GM19035 (cell line): Measurements from ENCODE around the gene ZNF428.
"Not testable (repeated sequence)": the region's sequence is repeated elsewhere in the genome, so short reads cannot be mapped to it uniquely, and the experiment has no call there.

ENCODE experiments used
- ATAC-seq: cut with Tn5 transposase; IDR thresholded peaks from one replicate; pipeline ENCODE4 v1.9.1; 2021; ENCODE audit not compliant: unreplicated experiment

Gene ZNF428, protein sequence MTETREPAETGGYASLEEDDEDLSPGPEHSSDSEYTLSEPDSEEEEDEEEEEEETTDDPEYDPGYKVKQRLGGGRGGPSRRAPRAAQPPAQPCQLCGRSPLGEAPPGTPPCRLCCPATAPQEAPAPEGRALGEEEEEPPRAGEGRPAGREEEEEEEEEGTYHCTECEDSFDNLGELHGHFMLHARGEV

DNA sequence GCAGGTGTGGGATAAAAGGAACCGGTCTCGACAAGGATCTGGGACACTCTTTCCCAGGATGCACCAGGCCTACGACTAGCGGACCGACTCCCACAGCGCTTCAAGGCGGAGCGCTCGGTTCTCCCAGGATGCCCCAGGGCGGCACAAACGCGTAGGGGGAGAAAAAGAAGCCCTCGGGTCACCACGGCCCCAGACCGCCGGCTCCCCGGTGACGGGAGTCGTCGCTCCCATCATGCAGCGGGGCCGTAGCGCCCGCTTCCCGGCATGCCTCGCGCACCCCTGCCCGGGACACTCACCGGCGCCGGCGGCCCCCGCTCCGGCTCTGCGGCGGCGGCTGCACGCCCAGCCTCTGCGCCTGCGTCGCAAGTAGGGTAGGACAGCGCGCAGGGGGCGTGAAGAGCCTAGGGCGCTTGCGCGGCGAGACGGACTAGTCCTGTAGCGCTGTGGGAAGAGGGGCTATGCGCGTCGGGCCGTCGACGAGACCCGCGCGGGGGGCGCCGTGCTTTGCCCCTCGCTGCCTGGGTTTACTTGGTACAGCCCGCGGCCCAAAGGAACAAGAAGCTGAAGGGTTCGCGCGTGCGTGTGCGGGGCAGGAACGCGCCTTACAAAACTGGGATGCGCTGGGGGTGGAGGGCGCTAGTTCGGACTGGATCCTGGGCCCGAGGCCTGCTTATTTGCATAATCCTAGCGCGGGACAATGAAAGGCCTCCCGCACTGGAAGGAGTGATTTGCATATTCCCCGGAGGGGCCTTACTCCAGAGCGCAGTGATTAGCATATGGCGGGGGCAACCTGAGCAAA is at the start of gene ZNF428:
TSS of gene ZNF428 (minus strand) at position 368 of the 799 bp plus-strand sequence. CDS start 5,325 bp downstream, outside the sequence.
- ATAC-seq: peak; percentile 74

DNA sequence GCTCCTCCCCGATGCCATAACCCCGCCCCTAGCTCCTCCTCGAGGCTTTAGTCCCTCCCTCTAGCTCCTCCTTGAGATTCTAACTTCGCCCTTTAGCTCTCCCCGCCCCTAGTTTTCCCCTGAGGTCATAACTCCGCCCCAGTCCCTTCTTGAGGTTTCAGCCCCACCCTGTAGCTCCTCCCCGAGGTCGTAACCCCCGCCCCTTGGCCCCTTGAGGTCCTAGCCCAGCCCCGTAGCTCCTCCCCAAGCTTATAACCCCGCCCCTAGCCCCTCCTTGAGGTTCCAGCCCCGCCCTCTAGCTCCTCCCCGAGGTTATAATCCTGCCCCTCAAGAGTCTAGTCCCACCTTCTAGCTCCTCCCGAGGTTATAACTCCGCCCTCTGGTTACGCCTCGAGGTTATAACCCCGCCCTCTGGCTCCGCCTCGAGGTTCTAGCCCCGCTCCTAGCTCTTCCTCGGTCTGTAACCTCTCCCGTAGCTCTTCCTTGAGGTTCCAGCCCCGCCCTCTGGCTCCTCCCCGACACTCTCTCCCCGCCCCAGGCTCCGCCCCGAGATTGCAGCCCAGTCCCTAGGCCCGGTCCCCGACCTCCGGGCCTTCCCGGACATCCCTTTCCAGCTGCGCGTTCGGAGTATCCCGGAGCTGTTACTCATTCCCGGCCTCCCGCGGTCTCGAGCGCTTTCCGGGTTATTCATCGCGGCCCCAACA is 49.1 kb upstream of the ZNF428 start:
- ATAC-seq: peak; percentile 87

DNA sequence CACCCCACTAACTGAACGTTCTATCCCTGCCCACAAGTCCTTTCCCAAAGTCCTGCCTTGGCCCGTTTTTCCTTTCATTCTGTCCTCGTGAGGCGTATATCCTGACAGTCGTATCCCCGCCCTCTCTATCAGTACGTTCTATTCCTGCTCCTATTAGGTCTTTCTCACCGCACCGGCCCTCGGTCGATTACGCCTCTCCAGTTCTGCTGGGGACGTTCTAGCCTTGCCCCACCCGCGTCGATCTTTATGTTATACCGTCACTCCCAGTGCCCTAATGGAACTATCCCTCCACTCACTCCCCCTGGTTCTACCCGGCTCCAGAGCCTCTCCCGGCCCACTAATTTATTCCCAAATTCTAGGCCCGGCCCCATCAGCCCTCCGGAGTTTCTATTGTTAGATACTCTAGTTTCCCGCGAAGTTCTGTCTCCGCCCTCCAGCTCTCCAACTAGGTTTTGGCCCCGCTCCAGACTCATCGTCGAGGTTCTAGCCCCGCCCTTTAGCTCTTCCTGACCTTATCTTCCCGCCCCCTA is 48.5 kb upstream of the ZNF428 start:
- ATAC-seq: no peak

DNA sequence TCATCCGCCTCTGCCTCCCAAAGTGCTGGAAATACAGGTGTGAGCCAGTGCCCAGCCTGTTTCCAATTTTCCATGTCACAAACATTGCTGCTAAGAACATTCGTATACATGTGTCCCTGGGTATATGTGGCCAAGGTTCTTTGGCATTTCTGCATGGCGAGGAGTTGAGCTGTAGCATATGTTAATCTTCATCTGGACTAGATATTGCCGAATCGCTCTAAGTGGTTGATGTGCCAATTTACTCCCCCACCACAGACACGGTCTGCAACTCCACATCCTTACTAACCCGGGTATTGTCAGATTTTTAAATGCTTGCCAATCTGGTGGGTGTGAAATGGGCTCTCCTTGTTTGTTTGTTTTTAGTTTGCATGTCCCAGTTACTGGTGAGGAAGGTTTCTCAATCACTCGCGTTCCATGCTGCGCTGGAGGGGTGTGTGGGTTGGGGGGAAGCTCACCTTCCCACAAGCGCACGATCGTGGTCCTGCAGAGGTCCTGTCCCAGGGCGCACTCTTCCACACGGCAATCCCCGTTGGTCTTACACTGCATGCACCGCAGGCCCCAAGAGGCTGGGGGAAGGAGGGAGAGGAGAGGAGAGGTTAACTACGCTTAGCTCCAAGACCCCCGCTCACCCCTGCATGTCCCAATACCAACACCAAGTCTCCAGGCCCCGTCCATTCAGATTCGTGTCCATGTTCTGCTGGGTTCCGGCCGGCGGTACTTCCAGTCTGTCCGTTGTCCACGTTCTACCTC is 47.9 kb upstream of the ZNF428 start:
- ATAC-seq: no peak

DNA sequence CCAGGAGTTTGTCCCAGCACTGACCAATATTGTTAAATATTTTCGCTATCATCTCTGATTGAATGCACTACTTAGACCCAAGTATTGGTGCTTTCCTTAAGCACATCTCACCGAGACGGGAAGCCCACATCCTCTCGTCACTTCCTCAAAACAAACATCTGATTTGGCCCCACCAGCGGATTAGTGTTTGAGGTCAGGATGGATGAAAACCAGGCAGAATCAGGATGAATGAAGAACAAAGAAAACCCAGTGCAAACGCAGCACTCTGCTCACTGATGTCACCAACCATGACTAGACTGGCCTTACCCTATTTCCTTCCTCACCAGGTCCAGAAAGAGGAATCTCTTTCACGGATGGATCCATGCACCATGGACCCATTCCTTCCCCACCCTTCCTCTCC is 44.6 kb upstream of the ZNF428 start:
- no peak for ATAC-seq

DNA sequence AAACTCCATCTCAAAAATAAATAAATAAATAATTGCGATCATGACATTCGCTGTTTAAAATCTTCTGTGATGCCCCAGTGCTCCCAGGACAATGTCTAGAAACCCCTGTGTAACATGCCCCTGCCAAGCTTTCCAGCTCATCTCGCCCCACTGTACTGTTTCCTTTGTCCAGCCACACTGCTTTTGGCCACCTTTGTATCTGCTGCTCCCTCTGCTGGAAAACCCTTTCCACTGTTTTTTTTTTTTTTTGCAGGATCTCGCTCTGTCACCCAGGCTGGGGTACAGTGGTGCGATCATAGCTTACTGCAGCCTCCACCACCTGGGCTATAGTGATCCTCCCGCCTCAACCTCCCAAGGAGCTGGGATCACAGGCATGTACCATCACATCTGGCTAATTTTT is 43.1 kb upstream of the ZNF428 start:
- no peak for ATAC-seq

DNA sequence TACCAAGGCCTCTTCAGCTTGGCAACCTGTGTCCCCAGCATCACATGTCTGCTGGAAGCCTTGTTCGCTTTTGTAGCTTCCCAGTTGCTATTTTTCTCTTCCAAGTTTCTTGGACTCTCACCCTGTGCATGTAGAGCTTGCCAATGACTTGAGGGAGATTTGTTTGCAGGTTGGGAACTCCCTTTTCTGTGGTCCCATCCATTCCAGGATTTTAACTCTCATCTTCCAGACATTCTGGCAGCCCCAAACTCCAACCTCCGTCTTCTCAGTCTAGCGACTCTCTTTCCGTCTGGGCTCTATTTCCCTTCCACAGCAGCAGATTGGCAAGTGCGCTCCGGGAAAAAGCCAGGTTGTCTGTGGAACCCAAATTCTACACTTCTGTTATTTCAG is 41.5 kb upstream of the ZNF428 start:
- ATAC-seq: no peak

DNA sequence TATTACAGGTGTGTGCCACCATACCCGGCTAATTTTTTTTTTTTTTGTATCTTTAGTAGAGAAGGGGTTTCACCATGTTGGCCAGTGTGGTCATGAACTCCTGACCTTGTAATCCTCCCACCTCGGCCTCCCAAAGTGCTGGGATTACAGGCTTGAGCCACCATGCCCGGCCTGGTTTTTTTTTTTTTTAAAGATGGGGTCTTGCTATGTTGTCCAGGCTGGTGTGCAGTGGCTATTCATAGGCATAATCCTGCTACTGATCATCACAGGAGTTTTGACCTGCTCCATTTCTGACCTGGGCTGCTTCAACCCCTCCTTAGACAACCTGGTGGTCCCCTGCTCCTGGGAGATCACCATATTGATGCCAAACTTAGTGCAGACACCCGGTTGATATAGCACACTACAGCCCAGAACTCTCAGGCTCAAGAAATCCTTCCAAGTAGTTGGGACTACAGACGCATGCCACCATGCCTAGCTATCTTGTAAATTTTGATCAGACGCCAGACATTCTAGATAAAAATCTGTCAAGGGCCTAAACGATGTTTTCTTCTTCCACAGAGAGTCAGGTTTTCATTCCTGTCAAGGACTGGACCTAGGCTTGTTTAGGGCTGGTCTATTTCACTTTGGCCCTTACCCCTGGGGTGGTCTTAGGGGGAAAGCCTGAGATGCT is 41.0 kb upstream of the ZNF428 start:
- ATAC-seq: no peak

DNA sequence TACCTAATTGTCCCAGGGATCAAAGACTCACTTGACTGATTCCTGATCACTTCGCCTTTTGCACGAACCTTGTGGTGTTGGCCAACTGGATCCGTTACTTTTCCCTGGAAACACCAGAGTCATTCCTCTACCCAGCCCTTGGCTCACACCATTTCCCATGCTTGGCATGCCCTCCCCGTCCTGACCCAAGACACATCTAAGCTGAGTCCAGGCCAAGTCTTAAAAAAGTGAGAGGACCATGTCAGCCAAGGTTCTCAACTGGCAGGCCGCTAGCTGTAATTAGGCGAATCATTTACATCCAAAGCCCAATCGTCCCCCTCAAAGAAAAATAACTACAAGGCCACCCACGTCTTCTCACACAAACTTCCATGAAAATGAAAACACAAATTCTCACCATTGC is 39.1 kb upstream of the ZNF428 start:
- ATAC-seq: no peak

DNA sequence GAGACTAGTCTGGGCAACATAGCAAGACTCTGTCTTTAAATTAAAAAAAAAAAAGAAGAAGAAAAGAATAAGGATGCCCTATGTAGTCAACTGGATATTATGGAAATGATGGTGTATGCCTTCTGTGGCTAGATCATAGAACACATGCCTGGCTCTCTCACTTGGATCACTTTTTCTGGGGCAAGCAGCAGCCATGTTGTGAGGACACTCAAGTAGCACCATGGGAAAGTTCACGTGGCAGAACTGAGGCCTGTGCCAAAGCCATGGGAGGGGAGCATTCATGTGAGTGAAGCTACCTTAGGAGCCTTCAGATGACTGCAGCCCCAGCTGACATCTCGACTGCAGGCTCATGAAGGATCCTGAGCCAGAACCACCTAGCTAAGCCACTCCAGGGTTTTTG is 38.6 kb upstream of the ZNF428 start:
- ATAC-seq: no peak

DNA sequence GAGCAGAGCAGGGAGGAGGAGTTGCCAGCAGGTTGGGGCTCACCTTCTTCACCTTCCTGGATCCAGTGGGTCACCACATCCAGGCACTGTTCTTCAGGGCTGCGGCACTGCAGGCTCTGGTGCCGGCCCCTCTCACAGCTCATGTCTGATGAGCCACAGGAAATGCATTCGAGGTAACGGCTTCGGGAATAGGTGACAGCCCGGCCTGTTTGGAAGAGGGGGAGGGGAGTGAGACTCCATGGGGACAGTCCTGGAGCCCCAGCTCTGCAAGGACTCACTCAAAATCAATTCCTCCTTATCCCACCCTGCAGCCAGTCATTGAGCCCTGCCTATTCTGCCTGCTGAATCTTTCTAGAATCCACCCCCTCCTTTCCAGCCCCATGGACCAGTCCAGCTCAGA is 37.0 kb upstream of the ZNF428 start:
- no peak for ATAC-seq

DNA sequence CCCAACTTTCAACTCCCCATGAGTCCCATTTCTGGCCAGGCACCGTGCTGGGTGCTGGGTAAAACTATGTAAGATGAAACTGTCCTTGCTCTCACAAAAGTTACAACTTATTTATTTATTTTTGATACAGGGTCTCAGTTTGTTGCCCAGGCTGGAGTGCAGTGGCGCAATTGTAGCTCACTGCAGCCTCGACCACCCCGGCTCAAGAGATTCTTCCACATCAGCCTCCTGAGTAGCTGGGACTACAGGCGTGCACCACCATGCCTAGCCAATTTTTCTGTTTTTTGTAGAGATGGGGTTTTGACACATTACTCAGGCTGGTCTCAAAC is 33.1 kb upstream of the ZNF428 start:
- ATAC-seq: no peak

DNA sequence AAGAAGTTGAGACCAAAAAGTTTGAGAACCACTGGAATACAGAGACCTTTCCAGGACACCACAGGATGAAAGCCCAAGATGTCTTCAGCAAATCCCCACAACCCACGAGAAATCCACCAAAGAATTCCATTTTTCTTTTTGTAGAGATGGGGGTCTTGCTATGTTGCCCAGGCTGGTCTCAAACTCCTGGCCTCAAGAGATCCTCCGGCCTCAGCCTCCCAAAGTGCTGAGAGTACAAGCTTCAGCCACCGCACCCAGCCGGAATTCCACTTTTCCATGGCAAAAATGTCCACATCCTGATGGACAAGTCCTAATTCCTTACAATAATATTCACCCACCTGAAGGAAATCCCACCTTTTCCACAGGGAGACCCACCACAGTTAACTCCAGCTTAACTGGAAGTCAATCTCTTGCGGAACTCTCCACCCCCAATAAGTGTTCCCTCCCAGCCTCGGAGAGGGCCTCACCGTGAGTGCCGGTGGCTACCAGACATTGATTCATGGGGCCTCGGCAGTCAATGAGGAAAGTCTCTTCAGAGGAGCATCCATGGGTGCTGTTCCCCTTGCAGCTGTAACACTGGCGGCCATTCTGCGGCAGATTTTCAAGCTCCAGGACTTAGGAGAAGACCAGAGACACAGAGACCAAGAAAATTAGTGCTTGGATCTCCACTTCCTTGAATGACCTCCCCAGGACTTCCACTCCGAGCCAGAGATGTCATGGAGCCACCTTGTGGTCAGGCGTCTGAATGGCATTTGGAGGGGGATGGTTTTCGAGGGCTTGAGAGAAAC is 32.5 kb upstream of the ZNF428 start:
- no peak for ATAC-seq

DNA sequence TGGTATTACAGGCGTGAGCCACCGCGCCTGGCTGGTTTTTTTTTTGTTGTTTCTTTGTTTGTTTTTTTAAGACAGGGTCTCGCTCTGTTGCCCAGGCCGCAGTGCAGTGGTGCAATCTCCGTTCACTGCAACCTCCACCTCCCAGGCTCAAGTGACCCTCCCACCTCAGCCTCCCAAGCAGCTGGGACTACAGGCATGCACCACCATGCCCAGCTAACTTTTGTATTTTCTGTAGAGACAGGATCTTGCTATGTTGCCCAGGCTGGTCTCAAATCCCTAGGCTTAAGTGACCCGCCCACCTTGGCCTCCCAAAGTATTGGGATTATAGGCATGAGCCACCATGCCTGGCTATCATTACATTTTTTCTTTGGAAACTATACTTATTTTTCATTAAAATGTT is 30.8 kb upstream of the ZNF428 start:
- ATAC-seq: not testable (repeated sequence)

DNA sequence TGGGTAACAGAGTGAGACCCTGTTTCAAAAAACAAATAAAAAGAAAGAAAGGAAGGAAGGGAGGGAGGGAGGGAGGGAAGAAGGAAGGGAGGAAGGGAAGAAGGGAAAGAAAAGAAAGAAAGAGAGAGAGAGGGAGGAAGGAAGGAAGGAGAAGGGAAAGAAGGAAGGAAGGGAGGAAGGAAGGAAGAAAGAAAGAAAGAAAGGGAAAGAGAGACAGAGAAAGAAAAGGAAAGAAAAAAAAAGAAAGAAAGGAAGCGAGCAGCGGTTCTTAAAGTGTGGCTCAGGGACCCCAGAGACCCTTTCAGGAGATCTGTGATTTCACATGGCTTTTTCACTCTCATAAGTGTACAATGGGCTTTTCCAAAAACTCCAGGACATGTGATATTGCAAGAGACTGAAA is 30.1 kb upstream of the ZNF428 start:
- no peak for ATAC-seq

DNA sequence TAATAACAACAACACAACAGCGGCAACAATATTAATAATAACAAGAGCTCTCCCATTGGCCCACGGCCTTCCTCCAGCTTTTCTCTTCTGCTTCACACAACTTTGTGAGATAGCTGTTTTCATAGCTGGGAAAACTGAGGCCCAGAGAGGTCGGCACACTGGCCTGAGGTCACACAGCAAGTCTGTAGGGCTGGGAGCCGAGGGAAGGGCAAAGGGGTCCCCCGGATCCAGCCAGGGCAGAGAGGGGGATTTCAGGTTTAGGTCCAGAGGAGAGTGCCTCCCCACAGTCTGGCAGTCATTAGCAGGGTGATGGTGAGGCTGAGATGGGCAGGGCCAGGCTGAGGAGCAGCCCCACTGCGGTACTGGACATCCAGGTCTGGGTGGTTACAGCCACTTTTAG is 29.2 kb upstream of the ZNF428 start:
- no peak for ATAC-seq

DNA sequence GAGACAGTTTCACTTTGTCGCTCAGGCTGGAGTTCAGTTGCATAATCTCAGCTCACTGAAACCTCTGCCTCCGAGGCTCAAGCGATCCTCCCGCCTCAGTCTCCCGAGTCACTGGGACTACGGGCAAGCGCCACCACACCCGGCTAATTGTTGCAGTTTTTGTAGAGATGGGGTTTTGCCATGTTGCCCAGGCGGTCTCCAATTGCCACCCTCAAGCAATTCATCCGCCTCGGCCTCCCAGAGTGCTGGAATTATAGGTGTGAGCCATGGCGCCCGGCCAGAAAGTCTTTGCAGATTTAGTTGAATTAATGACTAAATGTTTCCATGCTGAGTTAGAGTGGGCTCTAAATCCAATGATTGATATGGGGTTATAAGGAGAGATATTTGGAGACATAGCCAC is 24.8 kb upstream of the ZNF428 start:
- ATAC-seq: no peak

DNA sequence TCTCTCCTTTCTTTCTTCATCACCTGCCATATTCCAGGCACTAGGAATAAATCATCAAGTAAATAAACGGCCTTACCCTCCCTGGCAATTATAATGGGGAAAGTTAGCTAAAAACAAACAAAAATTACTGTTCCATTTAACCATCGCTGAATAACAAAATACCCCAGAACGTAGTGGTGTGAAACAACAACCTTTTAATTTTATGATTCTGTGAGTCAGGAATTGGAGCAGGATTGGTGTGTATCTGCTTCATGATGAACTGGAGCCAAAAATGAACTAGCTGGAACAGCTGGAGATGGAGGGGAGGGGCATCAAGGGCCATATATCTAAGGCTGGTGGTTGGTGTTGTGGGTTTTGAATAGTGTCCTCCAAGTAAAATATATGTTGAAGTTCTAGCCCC is 23.9 kb upstream of the ZNF428 start:
- ATAC-seq: no peak

DNA sequence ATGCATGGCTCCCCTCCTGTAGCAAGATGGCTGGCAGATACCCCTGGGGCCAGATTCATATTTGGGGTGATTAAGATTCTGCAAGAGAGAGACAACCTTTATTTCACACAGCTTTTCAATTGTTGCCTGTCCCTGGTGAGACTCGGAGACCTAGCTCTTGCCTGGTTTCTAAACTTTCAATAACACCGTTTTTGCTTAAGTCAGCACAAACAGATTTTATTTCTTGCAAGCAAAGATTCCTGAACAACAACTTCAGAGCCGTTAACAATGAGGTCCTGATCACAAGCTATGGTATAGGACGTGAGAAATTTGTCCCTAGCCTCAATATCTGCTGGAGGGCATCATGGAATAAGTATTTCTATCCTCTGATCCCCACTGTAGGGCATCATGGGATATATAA is 23.1 kb upstream of the ZNF428 start:
- ATAC-seq: no peak

DNA sequence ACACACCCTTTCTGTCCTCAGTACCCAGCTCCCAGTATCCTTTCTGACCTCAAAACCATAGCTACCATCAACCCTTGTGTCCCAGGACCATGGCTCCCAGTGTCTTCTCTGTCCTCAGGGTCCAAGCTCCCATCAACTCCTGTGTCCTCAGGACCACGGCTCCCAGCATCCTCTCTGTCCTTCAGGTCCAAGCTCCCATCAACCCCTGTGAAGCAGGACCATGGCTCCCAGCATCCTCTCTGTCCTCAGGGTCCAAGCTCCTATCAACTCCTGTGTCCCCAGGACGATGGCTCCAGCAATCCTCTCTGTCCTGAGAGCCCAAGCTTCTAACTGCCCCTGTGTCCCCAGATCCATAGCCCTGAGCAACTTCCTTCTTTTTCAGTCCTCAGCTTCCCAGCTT is 21.9 kb upstream of the ZNF428 start:
- ATAC-seq: no peak
